ENCODE measurements around the gene CHFR. TPM values are rescaled to one million over a fixed set of nuclear protein-coding genes. Genes with fewer than 3 reads are reported as not detected.
"Not testable (repeated sequence)": the region's sequence is repeated elsewhere in the genome, so short reads cannot be mapped to it uniquely, and the experiment has no call there.

Gene CHFR
- total RNA-seq, 1 donor from 2014 or later: 50.2 TPM

- H3K4me1 ChIP-seq: no peaks in the 10 kb centered on the region
- TF ChIP-seq CTCF (IDR thresholded peaks at IDR 0.05): no peak
- H3K9me3 ChIP-seq: no peaks in the 10 kb centered on the region
- H3K4me3 ChIP-seq: no peak overlapping the region
- no peak overlapping the region for H3K27ac ChIP-seq
- intact Hi-C loops (cut with DNase I): no loop called here
- DNase-seq: no peak
- no peaks in the 10 kb centered on the region for H3K27me3 ChIP-seq
- peaks cover 83% of the 10 kb centered on the region for H3K36me3 ChIP-seq
- no peak for ATAC-seq
Observed at GRCh38 chr12:132872073-132872855, 15.1 kb downstream of the CHFR start.

- H3K4me1 ChIP-seq: no peaks in the 10 kb centered on the region
- DNase-seq (no peak), ATAC-seq (no peak)
- H3K4me3 ChIP-seq: no peak overlapping the region
- no peak overlapping the region for H3K27ac ChIP-seq
- peaks cover 86% of the 10 kb centered on the region for H3K36me3 ChIP-seq
- H3K9me3 ChIP-seq: no peaks in the 10 kb centered on the region
- intact Hi-C loops (cut with DNase I): no loop called here
- no peak for TF ChIP-seq CTCF (IDR thresholded peaks at IDR 0.05)
- H3K27me3 ChIP-seq: no peaks in the 10 kb centered on the region
Observed at GRCh38 chr12:132869551-132869950, 17.9 kb downstream of the CHFR start.

GRCh38 chr12:132866251-132866828, 21.1 kb downstream of the CHFR start:
- intact Hi-C loops (cut with DNase I): no loop called here
- no peaks in the 10 kb centered on the region for H3K27me3 ChIP-seq
- no peaks in the 10 kb centered on the region for H3K9me3 ChIP-seq
- peak; percentile 33 for ATAC-seq
- H3K36me3 ChIP-seq: peaks cover 82% of the 10 kb centered on the region
- no peak for TF ChIP-seq CTCF (IDR thresholded peaks at IDR 0.05)
- H3K27ac ChIP-seq: no peak overlapping the region
- H3K4me1 ChIP-seq: no peaks in the 10 kb centered on the region
- no peak overlapping the region for H3K4me3 ChIP-seq
- no peak for DNase-seq

GRCh38 chr12:132861558-132861957, 25.8 kb downstream of the CHFR start:
- H3K27ac ChIP-seq: no peak overlapping the region
- no peaks in the 10 kb centered on the region for H3K27me3 ChIP-seq
- no peaks in the 10 kb centered on the region for H3K4me1 ChIP-seq
- peak; percentile 68 for ATAC-seq
- H3K4me3 ChIP-seq: no peak overlapping the region
- no peak for DNase-seq
- no peak for TF ChIP-seq CTCF (IDR thresholded peaks at IDR 0.05)
- intact Hi-C loops (cut with DNase I): no loop called here
- H3K36me3 ChIP-seq: peaks cover 85% of the 10 kb centered on the region
- no peaks in the 10 kb centered on the region for H3K9me3 ChIP-seq

- H3K4me3 ChIP-seq: no peak overlapping the region
- no peaks in the 10 kb centered on the region for H3K27me3 ChIP-seq
- DNase-seq (no peak), ATAC-seq (peak; percentile 76)
- peaks cover 87% of the 10 kb centered on the region for H3K36me3 ChIP-seq
- H3K9me3 ChIP-seq: no peaks in the 10 kb centered on the region
- no peak overlapping the region for H3K27ac ChIP-seq
- intact Hi-C loops (cut with DNase I): no loop called here
- no peaks in the 10 kb centered on the region for H3K4me1 ChIP-seq
- TF ChIP-seq CTCF (IDR thresholded peaks at IDR 0.05): no peak
Observed at GRCh38 chr12:132858718-132859266, 28.6 kb downstream of the CHFR start.

GRCh38 chr12:132857019-132857418, 30.4 kb downstream of the CHFR start:
- H3K27ac ChIP-seq; H3K27me3 ChIP-seq; H3K9me3 ChIP-seq; intact Hi-C loops (cut with DNase I); ATAC-seq; DNase-seq; H3K4me1 ChIP-seq; H3K4me3 ChIP-seq: not testable (repeated sequence)
- peaks cover 95% of the 10 kb centered on the region for H3K36me3 ChIP-seq

All from upper lobe of right lung (tissue), 1 donor.